ENCODE measurements around the gene RNH1. TPM values are rescaled to one million over a fixed set of nuclear protein-coding genes. Genes with fewer than 3 reads are reported as not detected.

The RNH1 gene
- total RNA-seq, 1 experiment from 2014 or later: 59.0 TPM

- TF ChIP-seq TEAD1 (CRISPR knock-in tag; IDR thresholded peaks at IDR 0.05): no peak
- no peak for TF ChIP-seq ERG (CRISPR knock-in tag; IDR thresholded peaks at IDR 0.05)
- no peak for TF ChIP-seq HMGA2 (CRISPR knock-in tag; IDR thresholded peaks at IDR 0.05)
- no peak for TF ChIP-seq SOX15 (CRISPR knock-in tag; IDR thresholded peaks at IDR 0.05)
- no peak for TF ChIP-seq ZNF138 (CRISPR knock-in tag; conservative IDR thresholded peaks at IDR 0.05)
- TF ChIP-seq IRF2 (CRISPR knock-in tag; IDR thresholded peaks at IDR 0.05; ENCODE audit: borderline replicate concordance, low read depth): no peak
- TF ChIP-seq ELF4 (CRISPR knock-in tag; IDR thresholded peaks at IDR 0.05; ENCODE audit: low read depth): no peak
- no peak for TF ChIP-seq NFATC4 (CRISPR knock-in tag; IDR thresholded peaks at IDR 0.05)
Measured at GRCh38 chr11:537622-538430, 30.8 kb upstream of the RNH1 start (continued).

GRCh38 chr11:536841-537621, 30.0 kb upstream of the RNH1 start, which contains the start of gene LRRC56:
Gene LRRC56, plus strand, starts transcription at chr11:537527. Its CDS starts 3,158 bp downstream, at chr11:540685.
- H3K27ac Mint-ChIP-seq: no peak within 1 kb of the TSS
- no peak for TF ChIP-seq GABPB1 (CRISPR knock-in tag; IDR thresholded peaks at IDR 0.05)
- TF ChIP-seq E2F1 (CRISPR knock-in tag; IDR thresholded peaks at IDR 0.05): no peak
- TF ChIP-seq MAX (CRISPR knock-in tag; IDR thresholded peaks at IDR 0.05): peak; percentile 94
- peak; percentile 81; the same call in 1 of the 2 replicates for TF ChIP-seq ETV6 (CRISPR knock-in tag; IDR thresholded peaks at IDR 0.05)
- no peak for TF ChIP-seq TEAD4 (CRISPR knock-in tag; IDR thresholded peaks at IDR 0.05)
- 0 out of 2 replicates have a peak, but pooled peaks have one; percentile 66 for TF ChIP-seq ZNF138 (CRISPR knock-in tag; conservative IDR thresholded peaks at IDR 0.05)
- TF ChIP-seq IRF2 (CRISPR knock-in tag; IDR thresholded peaks at IDR 0.05; ENCODE audit: borderline replicate concordance, low read depth): no peak
- TF ChIP-seq ATF3 (CRISPR knock-in tag; conservative IDR thresholded peaks at IDR 0.05): no peak
- peak; percentile 83 for TF ChIP-seq PRDM15 (CRISPR knock-in tag; IDR thresholded peaks at IDR 0.05)
- TF ChIP-seq NFATC4 (CRISPR knock-in tag; IDR thresholded peaks at IDR 0.05): no peak
- peak; percentile 25; the same call in 1 of the 2 replicates for TF ChIP-seq SP1 (CRISPR knock-in tag; conservative IDR thresholded peaks at IDR 0.05)
- TF ChIP-seq HMGXB4 (CRISPR knock-in tag; IDR thresholded peaks at IDR 0.05): 0 out of 2 replicates have a peak, but pooled peaks have one; percentile 9
- TF ChIP-seq ZNF219 (CRISPR knock-in tag; IDR thresholded peaks at IDR 0.05; ENCODE audit: borderline replicate concordance): no peak
- TF ChIP-seq NR2C2 (CRISPR knock-in tag; IDR thresholded peaks at IDR 0.05): no peak
- 0 out of 2 replicates have a peak, but pooled peaks have one; percentile 25 for TF ChIP-seq E2F5 (CRISPR knock-in tag; IDR thresholded peaks at IDR 0.05)
- peak; percentile 11; the same call in 1 of the 2 replicates for TF ChIP-seq FOXP4 (CRISPR knock-in tag; IDR thresholded peaks at IDR 0.05)

More at GRCh38 chr11:536841-537621, 30.0 kb upstream of the RNH1 start, which contains the start of gene LRRC56:
- Mint-ChIP-seq H3K9me3 (no peaks in the 10 kb centered on the region), H3K4me3 (peak within 1 kb of the TSS; percentile 87), H3K27me3 (ENCODE audit: low read depth) (peaks cover 22% of the 10 kb centered on the region), H3K36me3 (peaks cover 3% of the 10 kb centered on the region; the same call in 1 of the 2 replicates), H3K4me1 (no peaks in the 10 kb centered on the region)
- POLR2A ChIA-PET: interaction anchor here (0.5 to 1.6 kb wide), 2 partner anchors 17 to 143 kb away, joined by 3 to 5 read pairs; partner anchors contain the start of gene PKP3
- CTCF ChIA-PET: interaction anchor here (1.7 to 3.1 kb wide), 2 partner anchors 18 kb away, joined by 7 to 22 read pairs; no protein-coding TSS in a partner anchor
- ATAC-seq (peak; percentile 36), DNase-seq (ENCODE audit: low spot score) (peak; percentile 87)
